ENCODE results near the gene ZMYND8.

The ZMYND8 gene

DNA sequence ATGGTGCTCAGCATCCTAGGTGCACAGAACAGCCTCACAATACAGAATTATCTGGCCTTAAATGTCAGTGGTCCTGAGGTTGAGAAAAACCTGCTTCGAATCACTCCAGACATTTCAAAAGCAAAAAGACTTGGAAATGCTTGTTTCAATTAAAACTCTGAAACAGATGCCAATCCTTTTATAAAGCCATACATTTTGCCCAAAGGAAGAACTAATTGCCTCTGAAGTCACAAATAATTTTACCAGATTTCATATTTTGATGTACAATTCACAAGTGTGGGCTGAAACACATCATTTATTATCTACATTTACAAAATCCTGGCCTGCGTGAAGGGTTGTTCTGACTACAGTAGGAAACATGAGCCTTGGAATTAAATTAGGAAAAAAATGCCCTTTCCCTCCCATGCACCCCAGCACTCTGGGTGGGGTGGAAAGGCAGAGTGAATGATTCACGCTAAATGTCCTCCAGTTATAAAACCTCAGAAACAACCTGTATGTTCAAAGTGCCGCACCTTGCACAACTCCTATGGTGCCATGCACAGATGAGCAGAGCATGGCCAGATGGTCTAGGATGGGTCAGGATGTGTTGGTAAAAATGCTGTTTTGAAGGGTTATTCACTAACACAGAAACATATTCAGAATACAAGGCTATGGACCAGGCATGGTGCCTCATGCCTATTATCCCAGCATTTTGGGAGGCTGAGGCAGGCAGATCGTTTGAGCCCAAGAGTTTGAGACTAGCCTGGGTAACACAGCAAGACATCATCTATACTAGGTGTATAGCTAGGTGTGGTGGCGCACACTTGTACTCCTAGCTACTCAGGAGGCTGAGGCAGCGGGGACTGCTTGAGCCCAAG lies 87.0 kb downstream of the ZMYND8 start:
- TF ChIP-seq FOXP2 (optimal IDR thresholded peaks at IDR 0.05; ENCODE audit: borderline replicate concordance, extremely low read depth, extremely low read length, insufficient read depth): no peak

GRCh38 chr20:47267621-47268020 lies 88.9 kb downstream of the ZMYND8 start:
- TF ChIP-seq TAF1 (IDR thresholded peaks at IDR 0.05; ENCODE audit: borderline replicate concordance, insufficient read depth, low read length) (no peak), FOXP2 (optimal IDR thresholded peaks at IDR 0.05; ENCODE audit: borderline replicate concordance, extremely low read depth, extremely low read length, insufficient read depth) (no peak), POLR2AphosphoS5 (IDR thresholded peaks at IDR 0.05; ENCODE audit: low read depth, low read length) (no peak), SIN3A (IDR thresholded peaks at IDR 0.05; ENCODE audit: borderline replicate concordance, insufficient read depth, low read length) (no peak), REST (IDR thresholded peaks at IDR 0.05; ENCODE audit: insufficient read depth in 1 of 2, low read depth in 2 of 2, low read length in 2 of 2) (no peak)

GRCh38 chr20:47266847-47267515 lies 89.5 kb downstream of the ZMYND8 start:
- TF ChIP-seq REST (IDR thresholded peaks at IDR 0.05; ENCODE audit: insufficient read depth in 1 of 2, low read depth in 2 of 2, low read length in 2 of 2) (no peak), FOXP2 (optimal IDR thresholded peaks at IDR 0.05; ENCODE audit: borderline replicate concordance, extremely low read depth, extremely low read length, insufficient read depth) (no peak), TAF1 (IDR thresholded peaks at IDR 0.05; ENCODE audit: borderline replicate concordance, insufficient read depth, low read length) (no peak), SIN3A (IDR thresholded peaks at IDR 0.05; ENCODE audit: borderline replicate concordance, insufficient read depth, low read length) (no peak), POLR2AphosphoS5 (IDR thresholded peaks at IDR 0.05; ENCODE audit: low read depth, low read length) (no peak)

DNA sequence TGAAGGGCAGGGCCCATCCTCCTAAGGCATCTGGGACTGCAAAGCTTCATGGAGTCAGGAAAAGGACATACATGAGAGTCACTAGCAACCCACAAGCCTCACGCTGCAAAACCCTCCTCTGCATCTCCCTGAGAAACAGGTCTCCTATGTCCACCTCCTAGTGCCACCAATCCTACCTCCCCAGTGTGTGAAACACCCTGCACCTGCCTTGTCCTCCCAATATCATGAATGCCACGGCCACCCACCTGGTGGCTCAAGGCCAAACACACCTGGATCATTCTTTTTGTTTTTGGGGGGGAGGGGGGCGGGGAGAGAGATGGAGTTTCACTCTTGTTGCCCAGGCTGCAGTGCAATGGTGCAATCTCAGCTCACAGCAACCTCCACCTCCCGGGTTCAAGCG lies 90.5 kb downstream of the ZMYND8 start:
- no peak for TF ChIP-seq POLR2AphosphoS5 (IDR thresholded peaks at IDR 0.05; ENCODE audit: low read depth, low read length)
- TF ChIP-seq TAF1 (IDR thresholded peaks at IDR 0.05; ENCODE audit: borderline replicate concordance, insufficient read depth, low read length): no peak
- TF ChIP-seq FOXP2 (optimal IDR thresholded peaks at IDR 0.05; ENCODE audit: borderline replicate concordance, extremely low read depth, extremely low read length, insufficient read depth): no peak
- no peak for TF ChIP-seq REST (IDR thresholded peaks at IDR 0.05; ENCODE audit: insufficient read depth in 1 of 2, low read depth in 2 of 2, low read length in 2 of 2)
- no peak for TF ChIP-seq SIN3A (IDR thresholded peaks at IDR 0.05; ENCODE audit: borderline replicate concordance, insufficient read depth, low read length)

DNA sequence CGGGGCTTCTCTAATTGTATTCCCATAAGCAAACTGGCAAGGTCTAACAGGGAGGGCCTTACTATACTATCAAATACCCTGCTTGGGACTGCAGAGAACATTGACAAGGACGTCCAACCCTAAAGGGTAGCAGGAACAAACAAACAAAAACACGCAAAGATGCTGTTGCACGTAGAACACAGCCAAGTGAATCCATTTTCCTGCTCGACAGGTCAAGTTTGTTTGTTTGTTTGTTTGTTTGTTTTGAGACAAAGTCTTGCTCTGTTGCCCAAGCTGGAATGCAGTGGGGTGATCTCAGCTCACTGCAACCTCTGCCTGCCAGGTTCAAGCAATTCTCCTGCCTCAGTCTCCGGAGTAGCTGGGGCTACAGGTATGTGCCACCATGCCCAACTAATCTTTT lies 91.3 kb downstream of the ZMYND8 start:
- TF ChIP-seq POLR2AphosphoS5 (IDR thresholded peaks at IDR 0.05; ENCODE audit: low read depth, low read length) (no peak), FOXP2 (optimal IDR thresholded peaks at IDR 0.05; ENCODE audit: borderline replicate concordance, extremely low read depth, extremely low read length, insufficient read depth) (no peak), TAF1 (IDR thresholded peaks at IDR 0.05; ENCODE audit: borderline replicate concordance, insufficient read depth, low read length) (no peak), REST (IDR thresholded peaks at IDR 0.05; ENCODE audit: insufficient read depth in 1 of 2, low read depth in 2 of 2, low read length in 2 of 2) (no peak), SIN3A (IDR thresholded peaks at IDR 0.05; ENCODE audit: borderline replicate concordance, insufficient read depth, low read length) (no peak)

All from PFSK-1 (cell line).